Measurements from ENCODE around the gene SHB. TPM values are rescaled to one million over a fixed set of nuclear protein-coding genes. Genes with fewer than 3 reads are reported as not detected.

The SHB gene
- total RNA-seq, 1 experiment from 2014 or later = 12.2 TPM

DNA sequence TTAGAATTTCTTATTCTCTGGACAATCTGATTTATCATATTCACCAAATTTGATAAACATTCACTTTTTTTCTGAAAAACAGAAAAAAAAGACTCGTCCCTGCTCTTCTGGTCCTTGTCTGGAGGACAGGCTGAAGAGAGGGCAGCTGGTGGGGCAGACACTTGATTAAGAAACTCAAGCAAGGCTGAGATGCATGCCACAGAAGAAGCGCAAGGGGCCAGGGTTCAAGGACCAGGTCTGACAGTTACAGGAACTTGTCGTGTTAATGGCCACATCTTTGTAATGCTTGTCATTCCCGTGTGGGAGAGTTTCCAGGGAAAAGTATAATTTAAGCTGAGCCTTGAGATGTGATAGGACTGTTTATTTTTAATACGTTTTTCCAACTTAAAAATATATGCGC, 40.6 kb upstream of the SHB start (continued):
- TF ChIP-seq, protein P1, sequence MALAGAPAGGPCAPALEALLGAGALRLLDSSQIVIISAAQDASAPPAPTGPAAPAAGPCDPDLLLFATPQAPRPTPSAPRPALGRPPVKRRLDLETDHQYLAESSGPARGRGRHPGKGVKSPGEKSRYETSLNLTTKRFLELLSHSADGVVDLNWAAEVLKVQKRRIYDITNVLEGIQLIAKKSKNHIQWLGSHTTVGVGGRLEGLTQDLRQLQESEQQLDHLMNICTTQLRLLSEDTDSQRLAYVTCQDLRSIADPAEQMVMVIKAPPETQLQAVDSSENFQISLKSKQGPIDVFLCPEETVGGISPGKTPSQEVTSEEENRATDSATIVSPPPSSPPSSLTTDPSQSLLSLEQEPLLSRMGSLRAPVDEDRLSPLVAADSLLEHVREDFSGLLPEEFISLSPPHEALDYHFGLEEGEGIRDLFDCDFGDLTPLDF (CRISPR knock-in tag; IDR thresholded peaks at IDR 0.05) = no peak
- TF ChIP-seq, protein P2, sequence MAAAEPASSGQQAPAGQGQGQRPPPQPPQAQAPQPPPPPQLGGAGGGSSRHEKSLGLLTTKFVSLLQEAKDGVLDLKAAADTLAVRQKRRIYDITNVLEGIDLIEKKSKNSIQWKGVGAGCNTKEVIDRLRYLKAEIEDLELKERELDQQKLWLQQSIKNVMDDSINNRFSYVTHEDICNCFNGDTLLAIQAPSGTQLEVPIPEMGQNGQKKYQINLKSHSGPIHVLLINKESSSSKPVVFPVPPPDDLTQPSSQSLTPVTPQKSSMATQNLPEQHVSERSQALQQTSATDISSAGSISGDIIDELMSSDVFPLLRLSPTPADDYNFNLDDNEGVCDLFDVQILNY (CRISPR knock-in tag; IDR thresholded peaks at IDR 0.05) = no peak
- TF ChIP-seq, protein P3, sequence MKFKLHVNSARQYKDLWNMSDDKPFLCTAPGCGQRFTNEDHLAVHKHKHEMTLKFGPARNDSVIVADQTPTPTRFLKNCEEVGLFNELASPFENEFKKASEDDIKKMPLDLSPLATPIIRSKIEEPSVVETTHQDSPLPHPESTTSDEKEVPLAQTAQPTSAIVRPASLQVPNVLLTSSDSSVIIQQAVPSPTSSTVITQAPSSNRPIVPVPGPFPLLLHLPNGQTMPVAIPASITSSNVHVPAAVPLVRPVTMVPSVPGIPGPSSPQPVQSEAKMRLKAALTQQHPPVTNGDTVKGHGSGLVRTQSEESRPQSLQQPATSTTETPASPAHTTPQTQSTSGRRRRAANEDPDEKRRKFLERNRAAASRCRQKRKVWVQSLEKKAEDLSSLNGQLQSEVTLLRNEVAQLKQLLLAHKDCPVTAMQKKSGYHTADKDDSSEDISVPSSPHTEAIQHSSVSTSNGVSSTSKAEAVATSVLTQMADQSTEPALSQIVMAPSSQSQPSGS (CRISPR knock-in tag; IDR thresholded peaks at IDR 0.05; ENCODE audit: borderline replicate concordance, low read depth) = no peak
- no peak for TF ChIP-seq IRF2 (CRISPR knock-in tag; IDR thresholded peaks at IDR 0.05; ENCODE audit: borderline replicate concordance, low read depth)
- TF ChIP-seq, protein P4, sequence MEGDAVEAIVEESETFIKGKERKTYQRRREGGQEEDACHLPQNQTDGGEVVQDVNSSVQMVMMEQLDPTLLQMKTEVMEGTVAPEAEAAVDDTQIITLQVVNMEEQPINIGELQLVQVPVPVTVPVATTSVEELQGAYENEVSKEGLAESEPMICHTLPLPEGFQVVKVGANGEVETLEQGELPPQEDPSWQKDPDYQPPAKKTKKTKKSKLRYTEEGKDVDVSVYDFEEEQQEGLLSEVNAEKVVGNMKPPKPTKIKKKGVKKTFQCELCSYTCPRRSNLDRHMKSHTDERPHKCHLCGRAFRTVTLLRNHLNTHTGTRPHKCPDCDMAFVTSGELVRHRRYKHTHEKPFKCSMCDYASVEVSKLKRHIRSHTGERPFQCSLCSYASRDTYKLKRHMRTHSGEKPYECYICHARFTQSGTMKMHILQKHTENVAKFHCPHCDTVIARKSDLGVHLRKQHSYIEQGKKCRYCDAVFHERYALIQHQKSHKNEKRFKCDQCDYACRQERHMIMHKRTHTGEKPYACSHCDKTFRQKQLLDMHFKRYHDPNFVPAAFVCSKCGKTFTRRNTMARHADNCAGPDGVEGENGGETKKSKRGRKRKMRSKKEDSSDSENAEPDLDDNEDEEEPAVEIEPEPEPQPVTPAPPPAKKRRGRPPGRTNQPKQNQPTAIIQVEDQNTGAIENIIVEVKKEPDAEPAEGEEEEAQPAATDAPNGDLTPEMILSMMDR (IDR thresholded peaks at IDR 0.05) = no peak
- TF ChIP-seq, protein P5, sequence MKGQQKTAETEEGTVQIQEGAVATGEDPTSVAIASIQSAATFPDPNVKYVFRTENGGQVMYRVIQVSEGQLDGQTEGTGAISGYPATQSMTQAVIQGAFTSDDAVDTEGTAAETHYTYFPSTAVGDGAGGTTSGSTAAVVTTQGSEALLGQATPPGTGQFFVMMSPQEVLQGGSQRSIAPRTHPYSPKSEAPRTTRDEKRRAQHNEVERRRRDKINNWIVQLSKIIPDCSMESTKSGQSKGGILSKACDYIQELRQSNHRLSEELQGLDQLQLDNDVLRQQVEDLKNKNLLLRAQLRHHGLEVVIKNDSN (CRISPR knock-in tag; IDR thresholded peaks at IDR 0.05) = no peak
- TF ChIP-seq, protein P6, sequence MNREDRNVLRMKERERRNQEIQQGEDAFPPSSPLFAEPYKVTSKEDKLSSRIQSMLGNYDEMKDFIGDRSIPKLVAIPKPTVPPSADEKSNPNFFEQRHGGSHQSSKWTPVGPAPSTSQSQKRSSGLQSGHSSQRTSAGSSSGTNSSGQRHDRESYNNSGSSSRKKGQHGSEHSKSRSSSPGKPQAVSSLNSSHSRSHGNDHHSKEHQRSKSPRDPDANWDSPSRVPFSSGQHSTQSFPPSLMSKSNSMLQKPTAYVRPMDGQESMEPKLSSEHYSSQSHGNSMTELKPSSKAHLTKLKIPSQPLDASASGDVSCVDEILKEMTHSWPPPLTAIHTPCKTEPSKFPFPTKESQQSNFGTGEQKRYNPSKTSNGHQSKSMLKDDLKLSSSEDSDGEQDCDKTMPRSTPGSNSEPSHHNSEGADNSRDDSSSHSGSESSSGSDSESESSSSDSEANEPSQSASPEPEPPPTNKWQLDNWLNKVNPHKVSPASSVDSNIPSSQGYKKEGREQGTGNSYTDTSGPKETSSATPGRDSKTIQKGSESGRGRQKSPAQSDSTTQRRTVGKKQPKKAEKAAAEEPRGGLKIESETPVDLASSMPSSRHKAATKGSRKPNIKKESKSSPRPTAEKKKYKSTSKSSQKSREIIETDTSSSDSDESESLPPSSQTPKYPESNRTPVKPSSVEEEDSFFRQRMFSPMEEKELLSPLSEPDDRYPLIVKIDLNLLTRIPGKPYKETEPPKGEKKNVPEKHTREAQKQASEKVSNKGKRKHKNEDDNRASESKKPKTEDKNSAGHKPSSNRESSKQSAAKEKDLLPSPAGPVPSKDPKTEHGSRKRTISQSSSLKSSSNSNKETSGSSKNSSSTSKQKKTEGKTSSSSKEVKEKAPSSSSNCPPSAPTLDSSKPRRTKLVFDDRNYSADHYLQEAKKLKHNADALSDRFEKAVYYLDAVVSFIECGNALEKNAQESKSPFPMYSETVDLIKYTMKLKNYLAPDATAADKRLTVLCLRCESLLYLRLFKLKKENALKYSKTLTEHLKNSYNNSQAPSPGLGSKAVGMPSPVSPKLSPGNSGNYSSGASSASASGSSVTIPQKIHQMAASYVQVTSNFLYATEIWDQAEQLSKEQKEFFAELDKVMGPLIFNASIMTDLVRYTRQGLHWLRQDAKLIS (CRISPR knock-in tag; IDR thresholded peaks at IDR 0.05; ENCODE audit: borderline replicate concordance) = no peak

DNA sequence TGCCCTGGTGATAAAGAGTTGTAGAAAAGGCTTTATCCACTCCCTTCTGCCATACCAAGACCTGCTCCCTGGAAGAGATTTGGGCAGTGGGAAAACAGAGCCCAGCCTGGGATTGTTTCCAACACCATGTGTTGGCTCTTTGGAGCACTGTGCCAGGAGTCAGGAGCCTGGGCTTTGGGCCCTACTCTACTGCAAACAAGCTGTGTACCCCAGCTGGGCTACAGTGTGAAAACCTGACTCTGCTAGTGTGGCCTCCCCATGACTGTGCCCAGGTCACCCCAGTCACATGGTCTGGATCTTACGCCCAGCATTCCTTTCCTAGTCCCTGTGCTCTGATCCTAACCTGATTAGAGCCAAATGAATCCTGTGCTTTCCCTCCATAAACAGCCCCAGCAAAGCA, 39.3 kb upstream of the SHB start:
- Mint-ChIP-seq H3K9me3 (no peaks in the 10 kb centered on the region), H3K4me3 (no peak overlapping the region), H3K27me3 (ENCODE audit: low read depth) (peaks cover 3% of the 10 kb centered on the region), H3K27ac (no peak overlapping the region), H3K4me1 (no peaks in the 10 kb centered on the region), H3K36me3 (no peaks in the 10 kb centered on the region)
- DNase-seq (ENCODE audit: low spot score) (no peak), ATAC-seq (no peak)
- ChIA-PET POLR2A (no interaction called here), CTCF (interaction anchor here (0.9 to 1.4 kb wide), 3 partner anchors 20 to 156 kb away, joined by 4 to 7 read pairs (median 5); no protein-coding TSS in a partner anchor)
- no peak for TF ChIP-seq SP1 (CRISPR knock-in tag; conservative IDR thresholded peaks at IDR 0.05)
- TF ChIP-seq ZNF423 (CRISPR knock-in tag; IDR thresholded peaks at IDR 0.05) = no peak
- TF ChIP-seq, protein P7, sequence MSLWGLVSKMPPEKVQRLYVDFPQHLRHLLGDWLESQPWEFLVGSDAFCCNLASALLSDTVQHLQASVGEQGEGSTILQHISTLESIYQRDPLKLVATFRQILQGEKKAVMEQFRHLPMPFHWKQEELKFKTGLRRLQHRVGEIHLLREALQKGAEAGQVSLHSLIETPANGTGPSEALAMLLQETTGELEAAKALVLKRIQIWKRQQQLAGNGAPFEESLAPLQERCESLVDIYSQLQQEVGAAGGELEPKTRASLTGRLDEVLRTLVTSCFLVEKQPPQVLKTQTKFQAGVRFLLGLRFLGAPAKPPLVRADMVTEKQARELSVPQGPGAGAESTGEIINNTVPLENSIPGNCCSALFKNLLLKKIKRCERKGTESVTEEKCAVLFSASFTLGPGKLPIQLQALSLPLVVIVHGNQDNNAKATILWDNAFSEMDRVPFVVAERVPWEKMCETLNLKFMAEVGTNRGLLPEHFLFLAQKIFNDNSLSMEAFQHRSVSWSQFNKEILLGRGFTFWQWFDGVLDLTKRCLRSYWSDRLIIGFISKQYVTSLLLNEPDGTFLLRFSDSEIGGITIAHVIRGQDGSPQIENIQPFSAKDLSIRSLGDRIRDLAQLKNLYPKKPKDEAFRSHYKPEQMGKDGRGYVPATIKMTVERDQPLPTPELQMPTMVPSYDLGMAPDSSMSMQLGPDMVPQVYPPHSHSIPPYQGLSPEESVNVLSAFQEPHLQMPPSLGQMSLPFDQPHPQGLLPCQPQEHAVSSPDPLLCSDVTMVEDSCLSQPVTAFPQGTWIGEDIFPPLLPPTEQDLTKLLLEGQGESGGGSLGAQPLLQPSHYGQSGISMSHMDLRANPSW (CRISPR knock-in tag; conservative IDR thresholded peaks at IDR 0.05; ENCODE audit: low read depth) = no peak
- TF ChIP-seq, protein P8, sequence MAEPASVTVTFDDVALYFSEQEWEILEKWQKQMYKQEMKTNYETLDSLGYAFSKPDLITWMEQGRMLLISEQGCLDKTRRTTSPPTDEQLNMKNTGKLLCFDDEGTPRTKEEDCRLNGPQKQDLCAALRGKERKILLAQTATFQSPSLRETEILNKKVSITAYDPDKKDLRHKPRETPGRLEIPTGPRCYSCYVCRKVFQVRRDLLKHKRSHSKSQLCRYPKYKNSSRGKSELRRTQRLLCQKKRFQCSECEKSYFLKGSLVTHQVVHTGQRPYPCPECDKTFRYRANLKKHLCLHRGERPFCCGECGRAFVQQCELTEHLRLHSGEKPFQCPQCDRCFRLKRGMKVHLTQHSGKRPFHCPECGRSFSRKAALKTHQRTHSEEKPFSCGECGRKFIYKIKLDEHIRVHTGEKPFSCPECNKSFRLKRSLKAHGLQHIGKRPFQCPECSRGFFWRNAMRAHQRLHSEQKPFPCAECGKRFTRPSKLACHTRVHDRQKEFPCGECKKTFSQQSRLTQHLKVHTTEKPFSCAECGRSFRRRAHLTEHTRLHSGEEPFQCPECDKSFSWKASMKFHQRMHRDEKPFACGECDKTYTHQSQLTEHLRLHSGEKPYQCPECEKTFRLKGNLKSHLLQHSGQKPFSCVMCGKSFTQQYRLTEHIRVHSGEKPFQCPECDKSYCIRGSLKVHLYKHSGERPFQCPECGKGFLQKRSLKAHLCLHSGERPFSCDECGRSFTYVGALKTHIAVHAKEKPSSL (CRISPR knock-in tag; conservative IDR thresholded peaks at IDR 0.05) = no peak
- no peak for TF ChIP-seq GTF2I (CRISPR knock-in tag; conservative IDR thresholded peaks at IDR 0.05)
- TF ChIP-seq TEAD1 (CRISPR knock-in tag; IDR thresholded peaks at IDR 0.05) = no peak
- TF ChIP-seq, protein P3 (CRISPR knock-in tag; IDR thresholded peaks at IDR 0.05; ENCODE audit: borderline replicate concordance, low read depth) = no peak
- TF ChIP-seq GABPB1 (CRISPR knock-in tag; IDR thresholded peaks at IDR 0.05) = no peak
- TF ChIP-seq ZNF121 (CRISPR knock-in tag; IDR thresholded peaks at IDR 0.05) = no peak

Data from WTC11 (cell line).